Measurements from ENCODE around the gene TAAR2.
"Not testable (repeated sequence)": the region's sequence is repeated elsewhere in the genome, so short reads cannot be mapped to it uniquely, and the experiment has no call there.

Gene TAAR2

DNA sequence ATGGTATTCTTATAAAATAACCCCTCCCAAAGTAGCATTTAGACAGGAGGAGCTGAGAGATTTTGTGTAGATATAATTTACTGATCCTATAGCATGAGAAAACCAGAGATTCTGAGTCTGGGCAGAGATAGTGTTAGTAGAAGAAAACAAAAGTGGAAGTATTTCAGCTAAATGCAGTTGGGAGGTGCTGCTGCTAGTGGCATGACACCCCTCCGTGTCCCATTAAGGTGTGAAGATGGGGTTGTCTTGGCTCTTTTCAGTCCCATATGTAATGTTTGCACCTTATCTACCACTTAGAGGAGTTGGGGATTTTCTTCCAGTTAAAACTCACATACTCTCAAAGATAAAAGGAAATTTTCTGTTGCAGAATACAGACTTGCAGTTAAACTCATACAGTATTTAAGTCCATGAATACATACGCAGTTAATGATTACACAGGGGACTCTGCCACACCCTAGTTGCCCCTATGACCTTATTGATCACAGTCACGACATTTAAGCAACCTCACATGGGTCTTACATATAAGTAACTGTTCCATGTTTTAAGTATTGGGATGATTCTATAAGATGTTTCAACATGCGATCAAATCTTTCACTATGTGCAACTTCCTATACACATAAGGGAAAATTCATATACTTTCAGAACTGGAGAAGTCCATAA lies 11.5 kb downstream of the TAAR2 start:
- DNase-seq, result no peak

DNA sequence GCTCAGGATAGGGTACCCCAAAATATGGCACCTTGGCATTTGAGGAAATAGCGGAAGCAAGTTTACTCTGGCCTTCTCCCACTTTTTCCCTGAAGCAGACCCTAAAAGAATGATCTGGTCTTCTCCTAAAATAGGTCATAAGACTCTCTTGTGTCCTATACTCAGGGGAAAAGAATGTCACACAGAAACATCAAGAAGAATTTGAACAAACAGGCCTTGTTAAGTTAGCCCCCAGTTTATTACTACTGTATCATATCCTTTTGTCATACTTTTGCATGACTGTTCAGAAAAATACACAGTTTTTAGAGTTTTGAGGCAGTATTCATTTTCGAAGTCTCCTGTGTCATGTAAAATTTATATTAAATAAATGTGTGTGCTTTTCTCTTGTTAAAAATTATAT lies 12.5 kb downstream of the TAAR2 start:
- DNase-seq, result no peak

DNA sequence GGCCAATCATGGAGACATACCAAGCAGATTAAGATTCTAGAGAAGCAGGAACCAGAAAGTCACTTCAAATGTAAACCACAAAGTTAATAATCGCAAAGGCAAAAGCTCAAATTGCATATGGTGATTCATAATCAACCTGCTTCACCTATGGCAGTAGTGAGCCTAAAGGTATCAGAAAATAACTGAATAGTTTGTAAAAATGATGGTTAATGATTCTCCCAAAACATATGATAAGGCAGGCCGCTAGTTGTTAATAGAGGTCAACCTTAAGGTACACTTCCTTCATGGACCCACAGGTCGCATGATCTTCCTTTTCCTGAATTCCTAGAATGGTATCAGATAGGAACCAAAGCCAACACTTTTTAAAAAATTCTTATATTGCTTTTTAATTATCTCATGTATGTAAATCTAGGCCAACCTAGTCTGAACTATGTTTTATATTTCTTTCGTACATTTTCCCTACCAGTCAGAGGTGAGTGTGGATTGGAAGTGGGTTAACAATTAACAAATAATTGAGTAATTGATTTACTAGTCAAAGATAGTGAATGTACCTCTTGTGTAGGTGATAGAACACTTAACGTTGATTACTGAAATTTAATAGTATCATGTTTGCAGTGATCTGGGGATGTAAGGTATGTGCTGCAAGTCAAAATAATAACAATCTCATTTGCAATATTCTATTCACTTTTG lies 16.4 kb downstream of the TAAR2 start:
- no peak for DNase-seq

DNA sequence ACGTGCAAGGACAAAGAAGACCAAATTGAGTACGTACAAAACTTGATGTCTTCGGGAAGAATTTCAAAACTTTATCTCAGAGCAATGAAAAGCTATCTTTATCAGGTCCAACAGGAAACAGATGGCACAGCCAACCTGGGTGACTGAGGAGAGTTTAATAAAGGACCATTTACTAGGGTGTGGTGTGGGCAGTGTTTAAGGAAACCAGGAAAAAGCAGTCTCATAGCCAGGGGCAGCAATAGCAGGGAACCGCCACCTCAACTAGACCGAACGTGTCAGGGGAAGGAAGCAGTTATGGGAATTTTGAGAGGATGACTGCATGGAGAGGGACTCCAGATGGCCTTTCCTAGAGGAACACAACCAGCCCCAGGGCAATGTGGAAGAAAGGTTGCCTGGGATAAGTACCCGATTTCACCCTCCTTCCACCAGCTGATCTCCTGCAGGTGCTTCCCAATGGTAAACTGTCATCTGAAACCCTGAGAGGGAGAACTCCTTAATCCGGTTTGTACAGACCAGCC lies 19.4 kb downstream of the TAAR2 start:
- no peak for DNase-seq

DNA sequence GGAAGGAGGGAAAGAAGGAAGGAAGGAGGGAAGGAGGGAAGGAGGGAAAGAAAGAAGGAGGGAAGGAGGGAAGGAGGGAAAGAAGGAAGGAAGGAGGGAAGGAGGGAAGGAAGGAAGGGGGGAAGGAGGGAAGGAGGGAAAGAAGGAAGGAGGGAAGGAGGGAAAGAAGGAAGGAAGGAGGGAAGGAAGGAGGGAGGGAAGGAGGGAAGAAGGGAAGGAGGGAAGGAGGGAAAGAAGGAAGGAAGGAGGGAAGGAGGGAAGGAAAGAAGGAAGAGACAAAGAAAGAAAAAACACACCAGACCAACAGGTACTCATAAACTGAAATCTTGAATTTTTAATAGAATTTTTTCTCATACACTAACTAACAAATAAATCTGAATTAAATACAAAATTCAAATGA lies 23.2 kb downstream of the TAAR2 start:
- not testable (repeated sequence) for DNase-seq

DNA sequence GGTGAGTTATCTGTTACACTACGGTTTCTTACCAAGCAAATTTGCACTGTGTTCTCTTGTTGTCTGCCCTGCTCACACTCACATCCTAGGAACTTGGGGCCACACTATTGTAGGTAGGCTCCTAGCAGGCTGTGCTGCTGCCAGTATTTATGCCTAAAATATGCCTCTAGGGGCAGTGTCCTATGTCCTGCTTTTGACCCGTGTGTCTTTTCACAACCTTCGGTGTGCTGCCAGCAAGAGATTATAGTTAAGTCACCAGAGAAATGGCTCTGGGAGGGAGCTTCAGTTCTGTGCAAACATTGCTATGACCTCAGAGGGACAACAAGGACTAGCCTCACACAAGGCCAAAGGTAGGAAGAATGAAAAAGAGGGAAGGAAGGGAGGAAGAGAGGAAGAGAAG lies 25.6 kb downstream of the TAAR2 start:
- DNase-seq, result no peak

DNA sequence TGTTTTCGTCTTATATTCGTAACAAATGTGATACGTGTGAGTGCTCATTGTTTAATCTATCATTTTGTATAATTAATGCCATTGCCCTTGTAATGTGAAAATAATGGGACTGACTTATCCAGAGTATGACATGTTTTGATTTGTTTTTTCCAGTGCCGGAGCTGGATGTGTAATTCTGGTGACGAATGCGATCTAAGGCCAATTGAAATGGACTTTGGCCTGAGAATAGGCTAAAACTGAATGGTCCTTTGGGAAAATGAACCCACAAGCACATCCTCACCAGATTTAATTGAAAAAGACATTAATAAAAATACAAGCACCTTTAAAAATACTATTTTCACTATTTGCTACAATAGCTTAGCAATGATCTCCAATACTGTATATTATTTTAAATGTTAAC lies 27.9 kb downstream of the TAAR2 start:
- DNase-seq, result no peak

DNA sequence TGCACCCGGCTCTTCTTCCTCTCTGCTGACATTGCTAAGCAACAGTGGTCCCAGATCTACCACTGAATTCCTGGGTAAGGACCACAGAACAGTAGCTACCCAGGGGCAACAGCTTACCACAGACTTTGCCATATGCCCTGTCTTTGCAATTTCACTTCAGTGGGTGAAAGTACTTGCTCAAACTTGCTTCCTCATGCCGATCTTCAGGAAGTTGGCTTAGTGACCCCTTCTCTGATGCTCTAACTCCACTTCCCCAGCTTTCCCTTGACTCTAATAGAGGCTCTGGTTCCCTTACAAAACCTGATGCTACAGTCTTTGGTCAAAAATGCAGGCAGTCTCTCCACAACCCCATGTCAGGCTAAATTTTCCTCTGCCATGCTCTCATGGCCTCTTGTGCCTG lies 31.2 kb downstream of the TAAR2 start:
- DNase-seq, result no peak

DNA sequence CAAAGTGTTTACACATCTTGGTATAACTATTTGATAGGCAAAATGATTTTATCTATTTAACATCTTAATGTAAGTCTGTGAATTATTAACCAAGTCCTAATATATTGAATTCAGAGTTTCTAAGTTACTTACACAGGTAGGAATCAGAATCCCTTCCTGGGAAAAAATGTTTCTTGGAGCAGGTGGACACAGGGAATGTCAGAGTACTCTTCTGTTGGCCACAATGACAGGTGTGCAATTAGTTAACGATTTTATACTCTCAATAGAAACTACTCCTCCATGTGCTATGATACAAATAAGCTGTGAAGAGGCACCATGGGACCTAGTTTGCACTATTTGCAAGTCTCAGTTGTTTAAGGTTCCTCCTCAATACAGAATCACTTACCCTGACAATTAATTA lies 33.7 kb downstream of the TAAR2 start:
- DNase-seq, result no peak

DNA sequence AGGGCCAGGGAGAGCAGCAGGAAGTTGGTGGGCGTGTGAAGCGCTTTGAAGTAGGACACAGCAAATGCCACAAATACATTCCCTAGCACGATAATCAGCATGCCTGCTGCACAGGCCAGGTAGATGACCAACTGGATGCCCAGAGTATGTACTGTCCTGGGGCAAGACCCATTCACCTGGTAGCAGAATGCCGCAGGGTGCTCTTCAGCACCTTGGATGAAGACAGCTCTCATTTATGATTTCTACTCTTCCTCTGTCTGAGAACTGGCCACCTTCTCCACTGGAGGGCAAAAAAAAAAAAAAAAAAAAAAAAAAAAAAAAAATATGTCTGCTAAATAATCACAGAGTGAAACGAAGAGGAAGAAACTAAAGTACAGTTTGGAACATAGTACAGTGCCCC lies 34.6 kb downstream of the TAAR2 start, which contains the start of gene TAAR5:
TAAR5 (minus strand) TSS at position 288 of the 400 bp plus-strand sequence; CDS start at position 233, 55 bp downstream.
- no peak for DNase-seq

DNA sequence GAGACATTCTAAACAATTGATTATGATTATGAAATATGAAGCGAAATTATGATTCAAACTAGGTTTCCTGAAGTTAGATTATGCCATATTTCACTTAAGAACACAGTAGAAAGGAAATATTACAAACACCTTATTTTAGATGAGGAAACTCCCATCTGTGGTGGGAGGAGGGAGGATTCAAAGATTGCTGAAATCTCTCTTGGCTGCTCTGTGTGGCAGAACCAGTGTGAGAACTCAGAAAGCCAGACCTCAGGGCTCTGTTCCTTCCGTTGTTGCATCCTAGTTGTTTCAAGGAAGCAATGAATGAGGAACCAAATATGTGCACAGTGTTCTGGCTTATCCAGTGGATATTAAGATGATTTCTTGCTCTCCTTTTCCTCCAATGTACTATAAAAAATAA lies 36.7 kb downstream of the TAAR2 start:
- DNase-seq, result no peak

DNA sequence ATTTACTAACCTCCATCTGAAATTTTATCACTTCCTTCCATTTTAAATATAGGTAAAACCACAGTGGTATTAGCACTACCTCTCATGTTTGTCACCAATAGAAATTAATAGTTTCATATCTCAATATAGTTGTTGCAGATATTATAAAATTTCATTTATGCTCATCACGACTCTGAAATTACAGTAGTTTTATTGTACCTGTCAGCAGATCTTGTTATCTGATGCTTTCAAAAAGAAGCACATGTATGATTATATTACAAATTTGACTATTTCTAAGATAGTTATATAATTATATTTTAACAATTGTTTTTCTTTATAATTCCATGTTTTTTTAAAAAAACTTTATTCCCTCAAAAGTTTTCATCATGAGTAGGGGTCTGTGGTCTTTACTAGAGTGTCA lies 39.4 kb downstream of the TAAR2 start:
- no peak for DNase-seq

DNA sequence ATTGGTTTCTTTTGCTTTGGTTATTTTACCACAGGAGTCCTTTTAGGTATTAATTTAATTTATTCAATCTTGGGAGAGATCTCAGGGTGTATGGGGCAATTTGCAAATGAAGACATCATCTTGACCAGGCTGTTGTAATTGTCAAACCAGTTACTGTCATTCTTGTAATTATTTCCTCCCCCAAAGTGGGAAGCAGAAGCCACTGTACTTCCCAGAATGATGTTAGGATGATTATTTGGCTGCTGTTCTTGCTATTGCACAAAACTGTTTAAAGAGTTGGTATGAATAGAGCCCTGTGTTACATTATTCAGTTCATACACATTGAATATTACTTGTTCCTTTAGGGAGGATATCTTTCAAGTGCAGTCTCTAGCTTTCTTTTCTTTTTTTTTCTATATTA lies 52.3 kb downstream of the TAAR2 start:
- no peak for DNase-seq

DNA sequence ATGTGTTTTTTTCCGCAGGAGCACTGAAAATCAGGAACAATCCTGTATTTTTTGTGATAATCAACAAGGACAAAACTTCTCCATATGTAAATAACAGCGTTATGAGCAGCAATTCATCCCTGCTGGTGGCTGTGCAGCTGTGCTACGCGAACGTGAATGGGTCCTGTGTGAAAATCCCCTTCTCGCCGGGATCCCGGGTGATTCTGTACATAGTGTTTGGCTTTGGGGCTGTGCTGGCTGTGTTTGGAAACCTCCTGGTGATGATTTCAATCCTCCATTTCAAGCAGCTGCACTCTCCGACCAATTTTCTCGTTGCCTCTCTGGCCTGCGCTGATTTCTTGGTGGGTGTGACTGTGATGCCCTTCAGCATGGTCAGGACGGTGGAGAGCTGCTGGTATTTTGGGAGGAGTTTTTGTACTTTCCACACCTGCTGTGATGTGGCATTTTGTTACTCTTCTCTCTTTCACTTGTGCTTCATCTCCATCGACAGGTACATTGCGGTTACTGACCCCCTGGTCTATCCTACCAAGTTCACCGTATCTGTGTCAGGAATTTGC lies 53.8 kb downstream of the TAAR2 start, which contains the start of gene TAAR6:
TAAR6 (plus strand) TSS at position 102 of the 557 bp plus-strand sequence; CDS start at position 102, 0 bp downstream.
- DNase-seq, result no peak

DNA sequence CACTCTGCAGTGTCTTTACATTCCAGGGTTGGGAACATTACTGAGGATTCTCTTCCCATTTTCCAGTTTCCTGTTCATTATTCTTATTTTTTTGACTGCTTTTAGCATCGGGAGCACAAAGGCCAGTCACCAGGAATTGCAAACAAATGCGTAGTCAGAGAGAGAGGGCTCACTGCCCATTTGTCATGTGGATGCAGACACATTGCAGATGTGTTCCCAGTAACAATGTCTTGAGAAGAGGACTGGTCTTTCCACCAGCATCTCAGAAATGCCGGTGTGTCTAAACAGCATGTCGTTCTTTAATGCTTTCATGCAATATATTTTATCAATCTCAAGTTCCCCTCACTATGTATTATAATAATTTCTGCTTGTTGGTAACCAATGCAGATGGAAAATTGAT lies 54.9 kb downstream of the TAAR2 start:
- DNase-seq, result no peak

DNA sequence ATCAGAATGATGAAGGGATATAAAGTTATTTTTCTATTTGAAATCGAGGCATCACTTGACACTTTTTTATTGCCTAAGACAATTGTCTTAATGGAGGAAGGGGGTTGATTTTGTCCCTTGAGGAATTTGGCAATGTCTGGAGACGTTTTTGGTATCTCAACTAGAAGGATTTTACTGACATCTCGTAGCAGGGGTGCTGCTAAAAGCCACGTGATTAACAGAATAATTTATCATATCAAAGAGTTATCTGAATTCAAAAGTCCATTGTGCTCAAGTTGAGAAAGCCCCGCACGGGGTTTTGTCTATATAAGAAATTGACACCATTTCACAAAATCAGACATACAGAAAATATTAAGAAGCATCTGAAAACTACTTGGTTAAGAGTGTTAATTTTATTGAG lies 55.5 kb downstream of the TAAR2 start:
- no peak for DNase-seq

DNA sequence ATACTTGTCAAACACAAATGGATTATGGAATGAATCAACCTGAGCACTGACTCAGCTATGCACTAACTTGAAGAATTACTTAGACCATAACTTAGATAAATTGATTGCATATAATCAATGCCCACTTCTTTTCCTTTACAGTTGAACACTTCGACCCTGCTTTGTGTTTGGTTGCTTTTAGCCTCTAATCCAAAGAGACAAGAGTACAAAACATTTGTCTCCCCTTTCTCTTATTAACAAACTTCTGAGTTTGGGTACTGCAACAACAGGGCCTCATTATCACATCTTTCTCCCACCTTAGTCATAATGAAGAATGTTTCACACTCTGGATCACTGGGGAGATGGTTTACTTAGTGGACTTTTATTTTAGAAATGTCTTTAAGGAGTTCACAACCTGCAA lies 56.5 kb downstream of the TAAR2 start:
- no peak for DNase-seq

Measured in NCI-H2029 treated with DMSO at 0.1 percent for 48 hours (cell line).